Naive thymus-derived CD4-positive, alpha-beta T cell (primary cell): ENCODE data around the gene CENPN. TPM values are rescaled to one million over a fixed set of nuclear protein-coding genes. Genes with fewer than 3 reads are reported as not detected.

ENCODE experiments used
- ATAC-seq: fragments of 150-1000 bp; cut with Tn5 transposase; 2 replicates; pipeline ENCODE4 v1.10.0; 2021; ENCODE audit warnings: mild to moderate bottlenecking, moderate library complexity
- CTCF ChIA-PET: fragments of 350-600 bp; sonication (Branson Sonifier 250); formaldehyde crosslinking; loops from one replicate; lab custom pipeline; 2021; ENCODE audit warnings: antibody characterized with exemption; lab: Charles Lee
- POLR2A ChIA-PET: fragments of 350-600 bp; sonication (Branson Sonifier 250); formaldehyde crosslinking; loops from one replicate; lab custom pipeline; 2021; ENCODE audit warnings: antibody characterized with exemption, inconsistent platforms; lab: Charles Lee
- DNase-seq, 9 donors: peaks; one replicate each; pipeline versions ENCODE4 v3.0.0 to v3.0.0-alpha.2; 2020 to 2022; ENCODE audit warnings: mixed read lengths in 1 of 9
- H3K27ac ChIP-seq: one replicate; pipeline ENCODE4 v1.7.0; 2013; ENCODE audit warnings: mild to moderate bottlenecking, low read depth, low read length, moderate library complexity
- H3K27me3 ChIP-seq, 2 donors: one replicate each; pipeline ENCODE4 v1.7.0; 2013; ENCODE audit warnings: low read length in 2 of 2, mild to moderate bottlenecking in 2 of 2, moderate library complexity in 2 of 2; ENCODE audit not compliant: control insufficient read depth in 2 of 2, insufficient read depth in 2 of 2
- H3K36me3 ChIP-seq, 3 experiments: 1 replicate in 2 of 3; 2 replicates in 1 of 3; pipeline ENCODE4 v1.7.0; 2013; ENCODE audit warnings: low read length in 3 of 3, mild to moderate bottlenecking in 3 of 3, moderate library complexity in 1 of 3; ENCODE audit not compliant: insufficient read depth in 3 of 3, control insufficient read depth in 2 of 3
- H3K4me1 ChIP-seq, 2 donors: one replicate each; pipeline ENCODE4 v1.7.0; 2013; ENCODE audit warnings: low read length in 2 of 2, mild to moderate bottlenecking in 2 of 2, moderate library complexity in 1 of 2; ENCODE audit not compliant: control insufficient read depth in 2 of 2, insufficient read depth in 2 of 2
- H3K4me3 ChIP-seq: 2 replicates; pipeline ENCODE4 v1.7.0; 2013; ENCODE audit warnings: mild to moderate bottlenecking, low read length
- H3K9me3 ChIP-seq, 3 experiments: 1 replicate in 2 of 3; 2 replicates in 1 of 3; pipeline ENCODE4 v1.7.0; 2013; ENCODE audit warnings: low read length in 3 of 3; ENCODE audit not compliant: control insufficient read depth in 2 of 3
- H3K27ac Mint-ChIP-seq, 9 donors: one replicate each; pipeline ENCODE4 v1.8.0; 2020 to 2022; ENCODE audit warnings: mixed read lengths in 9 of 9, mild to moderate bottlenecking in 8 of 9, moderate library complexity in 5 of 9, inconsistent platforms in 2 of 9
- H3K27me3 Mint-ChIP-seq, 5 donors: one replicate each; pipeline ENCODE4 v1.8.0; 2021 to 2022; ENCODE audit warnings: mixed read lengths in 5 of 5, mild to moderate bottlenecking in 1 of 5
- H3K36me3 Mint-ChIP-seq, 5 donors: one replicate each; pipeline ENCODE4 v1.8.0; 2020 to 2022; ENCODE audit warnings: mixed read lengths in 5 of 5, mild to moderate bottlenecking in 3 of 5, inconsistent platforms in 1 of 5
- H3K4me1 Mint-ChIP-seq, 7 donors: one replicate each; pipeline ENCODE4 v1.8.0; 2020 to 2022; ENCODE audit warnings: mixed read lengths in 7 of 7, mild to moderate bottlenecking in 3 of 7, inconsistent platforms in 1 of 7
- H3K4me3 Mint-ChIP-seq, 10 donors: one replicate each; pipeline ENCODE4 v1.8.0; 2020 to 2022; ENCODE audit warnings: mild to moderate bottlenecking in 10 of 10, mixed read lengths in 10 of 10, moderate library complexity in 6 of 10, inconsistent platforms in 2 of 10
- H3K9me3 Mint-ChIP-seq, 11 donors: one replicate each; pipeline ENCODE4 v1.8.0; 2020 to 2022; ENCODE audit warnings: mixed read lengths in 11 of 11, mild to moderate bottlenecking in 4 of 11, inconsistent platforms in 1 of 11, moderate library complexity in 1 of 11
- intact Hi-C, 2 donors: fragments of 100-400 bp; cut with micrococcal nuclease; formaldehyde crosslinking; loops; one replicate each; pipeline ENCODE4 v1.15.1; 2023
- polyA plus RNA-seq, 2 donors: library from polyadenylated mRNA; unstranded; fragments of 300-500 nt; fragmentation: Illumina TruSeq; gene quantifications; one replicate each; pipeline ENCODE4 v1.2.3, GENCODE V29; 2021
- total RNA-seq, 6 experiments: library from RNA in 5 of 6; stranded (reverse) in 5 of 6; gene quantifications; 1 replicate in 5 of 6; 2 replicates in 1 of 6; pipeline ENCODE4 v1.2.3 and lab custom pipeline; 2021 to 2026

Gene CENPN, protein sequence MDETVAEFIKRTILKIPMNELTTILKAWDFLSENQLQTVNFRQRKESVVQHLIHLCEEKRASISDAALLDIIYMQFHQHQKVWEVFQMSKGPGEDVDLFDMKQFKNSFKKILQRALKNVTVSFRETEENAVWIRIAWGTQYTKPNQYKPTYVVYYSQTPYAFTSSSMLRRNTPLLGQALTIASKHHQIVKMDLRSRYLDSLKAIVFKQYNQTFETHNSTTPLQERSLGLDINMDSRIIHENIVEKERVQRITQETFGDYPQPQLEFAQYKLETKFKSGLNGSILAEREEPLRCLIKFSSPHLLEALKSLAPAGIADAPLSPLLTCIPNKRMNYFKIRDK
- total RNA-seq (10 to 100 TPM in 1 of 5 experiments, 1 to 10 TPM in 4; 1.4 to 41.8 (median 6.9) TPM), polyA plus RNA-seq (1 to 10 TPM; 2.7 to 3.1 TPM), total RNA-seq (lab: John Stamatoyannopoulos, UW) (6.1 reads per million, percentile 27 among the genes with 10 or more reads in this experiment)

- Mint-ChIP-seq H3K27me3 (no peaks in the 10 kb centered on the region), H3K36me3 (peaks cover 0 to 11% (median 0%) of the 10 kb centered on the region in 5 donors)
Observed at GRCh38 chr16:81006813-81007695, at the start of gene CENPN, which contains the start of gene CMC2. CENPN (plus strand) TSS chr16:81007214; CDS start chr16:81011940, 4,726 bp downstream. CMC2 (minus strand) TSS chr16:81006885; CDS start chr16:80997394, 9,491 bp downstream.

GRCh38 chr16:80958284-80958683 lies 48.7 kb upstream of the CENPN start:
- H3K27ac Mint-ChIP-seq: no peak overlapping the region
- peaks cover 0 to 7% (median 3%) of the 10 kb centered on the region in 5 donors for H3K27me3 Mint-ChIP-seq
- H3K9me3 ChIP-seq: peaks cover 0 to 6% (median 0%) of the 10 kb centered on the region in 3 experiments
- H3K9me3 Mint-ChIP-seq: peaks cover 21 to 64% (median 45%) of the 10 kb centered on the region in 11 donors
- no peak overlapping the region for H3K4me3 ChIP-seq
- no peaks in the 10 kb centered on the region for H3K36me3 ChIP-seq
- ChIA-PET CTCF (no interaction called here), POLR2A (no interaction called here)
- no peak overlapping the region for H3K4me3 Mint-ChIP-seq
- no peaks in the 10 kb centered on the region for H3K4me1 ChIP-seq
- no peak overlapping the region for H3K27ac ChIP-seq
- peaks cover 15 to 50% (median 29%) of the 10 kb centered on the region in 5 donors for H3K36me3 Mint-ChIP-seq
- DNase-seq (no peak), ATAC-seq (no peak)
- no peaks in the 10 kb centered on the region for H3K4me1 Mint-ChIP-seq
- H3K27me3 ChIP-seq: no peaks in the 10 kb centered on the region
- intact Hi-C loops: no loop called here

More at GRCh38 chr16:81006813-81007695, at the start of gene CENPN, which contains the start of gene CMC2:
- DNase-seq (peak; percentile 98 to 100 (median 99)), ATAC-seq (peak; percentile 89)
- H3K4me1 ChIP-seq: peaks cover 20 to 21% of the 10 kb centered on the region in 2 donors
- H3K9me3 Mint-ChIP-seq: peaks cover 0 to 7% (median 0%) of the 10 kb centered on the region in 11 donors
- no peaks in the 10 kb centered on the region for H3K9me3 ChIP-seq
- peaks cover 21 to 70% (median 40%) of the 10 kb centered on the region in 7 donors for H3K4me1 Mint-ChIP-seq
- ChIA-PET POLR2A (interaction anchor here (0.6 to 9.0 kb wide), 7 partner anchors 9 to 728 kb away, joined by 3 to 61 read pairs (median 3); partner anchors contain the start of genes ATMIN and C16orf46), CTCF (interaction anchor here (0.6 to 3.0 kb wide), 3 partner anchors 14 to 28 kb away, joined by 3 to 16 read pairs (median 5); partner anchors contain the start of gene ATMIN)
- intact Hi-C loops: loop anchor here (1.0 to 10.0 kb wide), 19 partner anchors 10 to 1732 kb away; partner anchors contain the start of genes ATMIN (in 2 of the 2), CMIP (in 2 of the 2), DYNLRB2 (in 2 of the 2) and GAN (in 2 of the 2)
- peaks cover 0 to 4% (median 0%) of the 10 kb centered on the region in 3 experiments for H3K36me3 ChIP-seq
- peak within 1 kb of the TSS; percentile 95 for H3K27ac ChIP-seq
- peak within 1 kb of the TSS; percentile 97 to 100 (median 100) for H3K27ac Mint-ChIP-seq
- H3K27me3 ChIP-seq: no peaks in the 10 kb centered on the region
- H3K4me3 Mint-ChIP-seq: peak within 1 kb of the TSS; percentile 83 to 100 (median 96)
- H3K4me3 ChIP-seq: peak within 1 kb of the TSS; percentile 83

DNA sequence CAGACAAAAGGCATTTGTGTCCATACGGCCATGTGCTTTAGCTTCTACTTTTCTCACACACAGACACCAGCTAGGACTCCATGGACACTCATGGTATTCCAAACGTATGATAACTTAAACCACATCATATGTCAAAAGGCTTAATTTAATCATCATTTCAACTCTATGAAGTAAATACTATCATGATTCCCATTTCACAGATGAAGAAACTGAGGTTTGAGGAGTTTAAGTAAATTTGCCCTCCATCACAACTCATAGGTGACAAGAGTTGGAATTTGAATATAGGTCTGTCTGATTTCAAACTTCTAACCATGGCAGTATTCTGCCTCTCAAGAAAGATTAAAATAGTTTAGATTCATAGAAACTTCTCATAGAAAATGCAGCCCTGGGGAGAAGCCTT lies 44.1 kb upstream of the CENPN start:
- Histone ChIP-seq H3K4me3 (no peak overlapping the region), H3K27ac (no peak overlapping the region), H3K9me3 (peaks cover 0 to 6% (median 0%) of the 10 kb centered on the region in 3 experiments), H3K36me3 (no peaks in the 10 kb centered on the region), H3K27me3 (no peaks in the 10 kb centered on the region), H3K4me1 (no peaks in the 10 kb centered on the region)
- POLR2A ChIA-PET: no interaction called here
- Mint-ChIP-seq H3K4me3 (no peak overlapping the region), H3K9me3 (peaks cover 6 to 38% (median 27%) of the 10 kb centered on the region in 11 donors), H3K27ac (no peak overlapping the region), H3K4me1 (peaks cover 0 to 6% (median 0%) of the 10 kb centered on the region in 7 donors), H3K36me3 (peaks cover 10 to 28% (median 12%) of the 10 kb centered on the region in 5 donors), H3K27me3 (peaks cover 0 to 7% (median 0%) of the 10 kb centered on the region in 5 donors)
- CTCF ChIA-PET: no interaction called here
- DNase-seq (no peak), ATAC-seq (no peak)
- intact Hi-C loops: no loop called here

DNA sequence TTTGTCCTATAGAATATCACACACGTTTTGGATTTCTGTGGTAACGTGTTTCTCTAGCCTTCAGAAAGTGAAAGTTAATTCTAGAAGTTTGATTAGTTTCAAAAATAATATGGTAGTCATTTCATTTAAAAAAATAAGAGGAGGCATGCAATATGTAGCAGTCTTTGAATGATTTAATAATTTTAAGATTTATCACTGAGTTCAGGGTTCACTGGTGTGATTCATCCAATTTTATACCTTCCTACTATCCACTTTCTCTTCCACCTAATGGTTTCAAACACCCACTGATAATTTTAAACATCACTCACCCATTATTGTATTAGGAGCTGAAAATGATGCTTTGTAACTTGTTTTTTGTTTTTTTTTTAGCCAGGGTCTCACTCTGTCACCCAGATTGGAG lies 42.7 kb upstream of the CENPN start:
- H3K36me3 ChIP-seq: no peaks in the 10 kb centered on the region
- no peak for ATAC-seq
- Mint-ChIP-seq H3K27ac (no peak overlapping the region), H3K36me3 (peaks cover 12 to 22% (median 18%) of the 10 kb centered on the region in 5 donors), H3K4me3 (peak overlapping the region in 1 of 10 donors; percentile 2), H3K4me1 (peaks cover 0 to 6% (median 0%) of the 10 kb centered on the region in 7 donors), H3K27me3 (peaks cover 0 to 7% (median 0%) of the 10 kb centered on the region in 5 donors), H3K9me3 (peaks cover 4 to 23% (median 14%) of the 10 kb centered on the region in 11 donors)
- ChIA-PET CTCF (no interaction called here), POLR2A (no interaction called here)
- no peaks in the 10 kb centered on the region for H3K27me3 ChIP-seq
- no peaks in the 10 kb centered on the region for H3K4me1 ChIP-seq
- H3K4me3 ChIP-seq: no peak overlapping the region
- no peaks in the 10 kb centered on the region for H3K9me3 ChIP-seq
- H3K27ac ChIP-seq: no peak overlapping the region
- no peak for DNase-seq
- intact Hi-C loops: no loop called here

GRCh38 chr16:80966617-80967016 lies 40.4 kb upstream of the CENPN start:
- Histone ChIP-seq H3K4me3 (no peak overlapping the region), H3K27me3 (no peaks in the 10 kb centered on the region), H3K4me1 (no peaks in the 10 kb centered on the region), H3K27ac (no peak overlapping the region), H3K36me3 (no peaks in the 10 kb centered on the region), H3K9me3 (no peaks in the 10 kb centered on the region)
- CTCF ChIA-PET: no interaction called here
- Mint-ChIP-seq H3K36me3 (peaks cover 8 to 15% (median 14%) of the 10 kb centered on the region in 5 donors), H3K9me3 (peaks cover 0 to 2% (median 0%) of the 10 kb centered on the region in 11 donors), H3K27me3 (no peaks in the 10 kb centered on the region), H3K4me3 (no peak overlapping the region), H3K27ac (peak overlapping the region in 1 of 9 donors; percentile 31), H3K4me1 (peaks cover 0 to 6% (median 0%) of the 10 kb centered on the region in 7 donors)
- no peak for DNase-seq
- POLR2A ChIA-PET: no interaction called here
- ATAC-seq: no peak
- intact Hi-C loops: no loop called here
